Liver (tissue), 9 donors: ENCODE results near the gene PRKAB1. TPM values are rescaled to one million over a fixed set of nuclear protein-coding genes. Genes with fewer than 3 reads are reported as not detected.

Source experiments
- DNase-seq: peaks from one replicate; pipeline ENCODE4 v3.0.0-alpha.2; 2017; ENCODE audit warnings: low spot score
- H3K27ac ChIP-seq, 2 donors: one replicate each; pipeline ENCODE4 v1.7.0; 2013; ENCODE audit warnings: inconsistent platforms in 2 of 2, low read length in 2 of 2, control low read depth in 1 of 2, low read depth in 1 of 2, mild to moderate bottlenecking in 1 of 2
- H3K27me3 ChIP-seq, 4 donors: one replicate each; pipeline versions ENCODE4 v1.6.1 to v1.7.0; 2013; ENCODE audit warnings: low read length in 3 of 4, inconsistent platforms in 1 of 4, mild to moderate bottlenecking in 1 of 4, moderate library complexity in 1 of 4; ENCODE audit not compliant: control insufficient read depth in 4 of 4, insufficient read depth in 4 of 4
- H3K36me3 ChIP-seq, 4 donors: one replicate each; pipeline versions ENCODE4 v1.6.1 to v1.7.0; 2013; ENCODE audit warnings: low read length in 3 of 4, mild to moderate bottlenecking in 3 of 4, low read depth in 1 of 4, moderate library complexity in 1 of 4; ENCODE audit not compliant: control insufficient read depth in 4 of 4, insufficient read depth in 3 of 4
- H3K4me1 ChIP-seq, 4 donors: one replicate each; pipeline versions ENCODE4 v1.6.1 to v1.7.0; 2013; ENCODE audit warnings: low read length in 3 of 4, mild to moderate bottlenecking in 3 of 4, moderate library complexity in 1 of 4; ENCODE audit not compliant: control insufficient read depth in 4 of 4, insufficient read depth in 4 of 4
- H3K4me3 ChIP-seq, 3 donors: one replicate each; pipeline versions ENCODE4 v1.6.1 to v1.7.0; 2013; ENCODE audit warnings: low read length in 3 of 3, control low read depth in 1 of 3, low read depth in 1 of 3, mild to moderate bottlenecking in 1 of 3
- H3K9ac ChIP-seq, 2 donors: one replicate each; pipeline ENCODE4 v1.7.0; 2013; ENCODE audit warnings: low read length in 2 of 2, mild to moderate bottlenecking in 2 of 2, moderate library complexity in 2 of 2, control low read depth in 1 of 2, low read depth in 1 of 2
- H3K9me3 ChIP-seq, 4 donors: one replicate each; pipeline versions ENCODE4 v1.6.1 to v1.7.0; 2013; ENCODE audit warnings: low read length in 3 of 4; ENCODE audit not compliant: control insufficient read depth in 4 of 4
- ATF3 ChIP-seq: IDR thresholded peaks from 2 replicates; pipeline ENCODE4 v1.6.1; 2016; ENCODE audit warnings: antibody characterized with exemption
- CTCF ChIP-seq: fragments of 150-350 bp; IDR thresholded peaks from 2 replicates; pipeline ENCODE4 v1.5.1; 2017; ENCODE audit warnings: improper control_type of control experiment, low read depth, low read length; ENCODE audit not compliant: missing input control
- EGR1 ChIP-seq, 2 donors: IDR thresholded peaks; 2 replicates each; pipeline ENCODE4 v1.6.1; 2016 to 2018; ENCODE audit warnings: antibody characterized with exemption in 2 of 2, low read depth in 2 of 2
- FOXA2 ChIP-seq: IDR thresholded peaks from 2 replicates; pipeline ENCODE4 v1.6.1; 2016; ENCODE audit warnings: antibody characterized with exemption
- HNF4G ChIP-seq: IDR thresholded peaks from 2 replicates; pipeline ENCODE4 v1.6.1; 2016; ENCODE audit warnings: antibody characterized with exemption
- JUND ChIP-seq, 2 donors: IDR thresholded peaks; 2 replicates each; pipeline ENCODE4 v1.6.1; 2016; ENCODE audit warnings: antibody characterized with exemption in 2 of 2
- MAX ChIP-seq: IDR thresholded peaks from 2 replicates; pipeline ENCODE4 v1.6.1; 2016; ENCODE audit warnings: antibody characterized with exemption
- NR2F2 ChIP-seq: IDR thresholded peaks from 2 replicates; pipeline ENCODE4 v1.6.1; 2016; ENCODE audit warnings: antibody characterized with exemption
- RAD21 ChIP-seq, 2 donors: IDR thresholded peaks; 2 replicates each; pipeline ENCODE4 v1.6.1; 2016; ENCODE audit warnings: antibody characterized with exemption in 2 of 2, mild to moderate bottlenecking in 2 of 2
- REST ChIP-seq: IDR thresholded peaks from 2 replicates; pipeline ENCODE4 v1.6.1; 2016; ENCODE audit warnings: antibody characterized with exemption, mild to moderate bottlenecking
- RXRA ChIP-seq, 2 donors: IDR thresholded peaks; 2 replicates each; pipeline ENCODE4 v1.6.1; 2017 to 2018; ENCODE audit warnings: antibody characterized with exemption in 2 of 2, mild to moderate bottlenecking in 1 of 2
- SP1 ChIP-seq: IDR thresholded peaks from 2 replicates; pipeline ENCODE4 v1.6.1; 2018; ENCODE audit warnings: antibody characterized with exemption, mild to moderate bottlenecking
- TAF1 ChIP-seq: conservative IDR thresholded peaks from 2 replicates; pipeline ENCODE4 v1.6.1; 2016; ENCODE audit warnings: antibody characterized with exemption, mild to moderate bottlenecking
- YY1 ChIP-seq: IDR thresholded peaks from 2 replicates; pipeline ENCODE4 v1.6.1; 2016; ENCODE audit warnings: antibody characterized with exemption, mild to moderate bottlenecking
- WGBS: extraction: QIAGEN DNeasy Blood & Tissue Kit; methylation state at CpG from one replicate; pipeline ENCODE4 v1.1.7; 2013; 5-methylcytosine and 5-hydroxymethylcytosine counted together
- polyA plus RNA-seq, 2 donors: library from polyadenylated mRNA; stranded (reverse) in 1 of 2; unstranded in 1 of 2; fragments of 200-250 nt in 1 of 2; fragments of >200 nt in 1 of 2; fragmentation: Nextera tagmentation in 1 of 2; extraction: Ambion mirVana in 1 of 2; gene quantifications; one replicate each; pipeline versions ENCODE4 v1.2.1 to v1.2.3, GENCODE V29; 2013 to 2015
- total RNA-seq, 2 donors: library from RNA; depleted of rRNA; stranded (reverse); fragments of >200 nt; gene quantifications; one replicate each; pipeline ENCODE4 v1.2.3, GENCODE V29; 2014
- donor health status: healthy.
- donor health status: healthy.
- donor health status: healthy.
- donor health status: healthy.
- donor health status: healthy.

The PRKAB1 gene
- total and polyA plus RNA-seq, 4 donors, result 10.5 to 29.9 (median 11.3) TPM

- TF ChIP-seq MAX (no peak), YY1 (peak; percentile 53), EGR1 (IDR thresholded peaks at IDR 0.05; ENCODE audit: low read depth in 2 of 2) (no peak), TAF1 (no peak)
- peaks cover 0 to 10% (median 2%) of the 10 kb centered on the region in 4 donors for H3K4me1 ChIP-seq
- H3K27me3 ChIP-seq, result no peaks in the 10 kb centered on the region
- no peaks in the 10 kb centered on the region for H3K9me3 ChIP-seq
- no peak for DNase-seq
- no peak overlapping the region for H3K4me3 ChIP-seq
- no peak overlapping the region for H3K27ac ChIP-seq
- H3K9ac ChIP-seq, result no peak overlapping the region
- no peaks in the 10 kb centered on the region for H3K36me3 ChIP-seq
Measured at GRCh38 chr12:119720349-119720748, 52.4 kb downstream of the PRKAB1 start.

GRCh38 chr12:119721306-119721705 lies 53.4 kb downstream of the PRKAB1 start:
- Histone ChIP-seq H3K4me3 (no peak overlapping the region), H3K27ac (no peak overlapping the region), H3K27me3 (no peaks in the 10 kb centered on the region), H3K9ac (no peak overlapping the region), H3K36me3 (no peaks in the 10 kb centered on the region), H3K4me1 (peaks cover 0 to 7% (median 2%) of the 10 kb centered on the region in 4 donors), H3K9me3 (no peaks in the 10 kb centered on the region)
- no peak for TF ChIP-seq HNF4G
- no peak for TF ChIP-seq MAX
- TF ChIP-seq NR2F2, result no peak
- no peak for TF ChIP-seq FOXA2
- TF ChIP-seq ATF3, result no peak
- TF ChIP-seq RXRA (IDR thresholded peaks at IDR 0.05), result no peak
- TF ChIP-seq REST, result no peak
- TF ChIP-seq CTCF, result no peak
- TF ChIP-seq RAD21 (IDR thresholded peaks at IDR 0.05), result no peak
- no peak for TF ChIP-seq SP1
- TF ChIP-seq YY1, result no peak
- TF ChIP-seq TAF1, result no peak
- TF ChIP-seq JUND (IDR thresholded peaks at IDR 0.05), result no peak
- no peak for DNase-seq
- 98% methylated on average over 4 of the region's 4 CpGs for WGBS
